GM21381 (cell line): Measurements from ENCODE around the gene ANKUB1.

Source experiments
- ATAC-seq: cut with Tn5 transposase; IDR thresholded peaks from one replicate; pipeline ENCODE4 v1.9.1; 2021; ENCODE audit warnings: mild to moderate bottlenecking, moderate library complexity; ENCODE audit not compliant: unreplicated experiment

The ANKUB1 gene

GRCh38 chr3:149809699-149810098 lies 17.3 kb upstream of the ANKUB1 start:
- no peak for ATAC-seq

GRCh38 chr3:149808209-149808829 lies 16.0 kb upstream of the ANKUB1 start:
- no peak for ATAC-seq

GRCh38 chr3:149806171-149806778 lies 13.9 kb upstream of the ANKUB1 start:
- ATAC-seq, result no peak

GRCh38 chr3:149801639-149802038 lies 9.3 kb upstream of the ANKUB1 start:
- no peak for ATAC-seq

- ATAC-seq, result no peak
These were observed 8.8 kb upstream of the ANKUB1 start for GRCh38 chr3:149801195-149801594.

- no peak for ATAC-seq
These were observed 8.3 kb upstream of the ANKUB1 start for GRCh38 chr3:149800693-149801092.

GRCh38 chr3:149796026-149796425 lies 3.7 kb upstream of the ANKUB1 start:
- no peak for ATAC-seq

GRCh38 chr3:149790698-149791097 lies 1.7 kb downstream of the ANKUB1 start:
- no peak for ATAC-seq

GRCh38 chr3:149790268-149790667 lies 2.1 kb downstream of the ANKUB1 start:
- ATAC-seq, result no peak

- ATAC-seq, result no peak
These were observed 8.2 kb downstream of the ANKUB1 start for GRCh38 chr3:149784064-149784704.

GRCh38 chr3:149783576-149783975 lies 8.8 kb downstream of the ANKUB1 start:
- ATAC-seq, result no peak

GRCh38 chr3:149781741-149782140 lies 10.6 kb downstream of the ANKUB1 start:
- ATAC-seq, result no peak

- ATAC-seq, result no peak
These were observed 11.1 kb downstream of the ANKUB1 start for GRCh38 chr3:149781211-149781610.

- ATAC-seq, result no peak
These were observed 14.7 kb downstream of the ANKUB1 start for GRCh38 chr3:149777414-149778214.

GRCh38 chr3:149776170-149776569 lies 16.2 kb downstream of the ANKUB1 start:
- no peak for ATAC-seq

GRCh38 chr3:149772861-149773260 lies 19.5 kb downstream of the ANKUB1 start:
- no peak for ATAC-seq

- no peak for ATAC-seq
These were observed 20.6 kb downstream of the ANKUB1 start for GRCh38 chr3:149771652-149772271.

- ATAC-seq, result no peak
These were observed 22.1 kb downstream of the ANKUB1 start for GRCh38 chr3:149770246-149770645.

- no peak for ATAC-seq
These were observed 23.6 kb downstream of the ANKUB1 start for GRCh38 chr3:149768704-149769103.

- ATAC-seq, result no peak
These were observed 24.6 kb downstream of the ANKUB1 start for GRCh38 chr3:149767720-149768119.

- no peak for ATAC-seq
These were observed 26.5 kb downstream of the ANKUB1 start for GRCh38 chr3:149765762-149766334.
